CD14-positive monocyte (primary cell): ENCODE measurements around the gene FBXL12. TPM values are rescaled to one million over a fixed set of nuclear protein-coding genes. Genes with fewer than 3 reads are reported as not detected.

Experiments
- DNase-seq, 3 donors: peaks; one replicate each; pipeline ENCODE4 v3.0.0-alpha.2; 2011 to 2022
- H2AFZ ChIP-seq: 2 replicates; pipeline ENCODE4 v1.6.0; 2012; ENCODE audit warnings: mild to moderate bottlenecking, low read depth, low read length, inconsistent platforms; ENCODE audit not compliant: insufficient read depth, poor library complexity, severe bottlenecking
- H3K27ac ChIP-seq, 2 donors: 1 replicate in 1 of 2; 2 replicates in 1 of 2; pipeline ENCODE4 v1.5.1; 2012 to 2013; ENCODE audit warnings: low read length in 2 of 2, control low read depth in 1 of 2, inconsistent platforms in 1 of 2, low read depth in 1 of 2, mild to moderate bottlenecking in 1 of 2
- H3K27me3 ChIP-seq, 2 donors: one replicate each; pipeline versions ENCODE4 v1.6.0 to v1.6.1; 2011 to 2013; ENCODE audit warnings: low read length in 2 of 2; ENCODE audit not compliant: control insufficient read depth in 2 of 2, insufficient read depth in 2 of 2
- H3K36me3 ChIP-seq, 2 donors: replicated peaks in 1 of 2; 1 replicate in 1 of 2; 2 replicates in 1 of 2; pipeline versions ENCODE4 v1.5.1 to v1.6.1; 2012 to 2013; ENCODE audit warnings: low read length in 2 of 2, control low read depth in 1 of 2, inconsistent platforms in 1 of 2, mild to moderate bottlenecking in 1 of 2; ENCODE audit not compliant: insufficient read depth in 2 of 2, control insufficient read depth in 1 of 2
- H3K4me1 ChIP-seq, 2 donors: 1 replicate in 1 of 2; 2 replicates in 1 of 2; pipeline versions ENCODE4 v1.5.1 to v1.6.1; 2012 to 2013; ENCODE audit warnings: low read length in 2 of 2, control low read depth in 1 of 2, inconsistent platforms in 1 of 2, mild to moderate bottlenecking in 1 of 2, moderate library complexity in 1 of 2; ENCODE audit not compliant: insufficient read depth in 2 of 2, control insufficient read depth in 1 of 2
- H3K4me2 ChIP-seq: replicated peaks from 2 replicates; pipeline ENCODE3; 2012; ENCODE audit warnings: low read length, moderate library complexity, mild to moderate bottlenecking; ENCODE audit not compliant: poor library complexity, severe bottlenecking; ENCODE audit errors: extremely low read depth
- H3K4me3 ChIP-seq, 3 experiments: fragments of 200-600 bp in 1 of 3; sonication (generic) in 1 of 3; replicated peaks in 1 of 3; 1 replicate in 2 of 3; 2 replicates in 1 of 3; pipeline ENCODE4 v1.5.1; 2011 to 2013; ENCODE audit warnings: low read length in 3 of 3, mild to moderate bottlenecking in 3 of 3, control low read depth in 2 of 3, low read depth in 2 of 3, inconsistent platforms in 1 of 3, moderate library complexity in 1 of 3
- H3K79me2 ChIP-seq: 2 replicates; pipeline ENCODE4 v1.6.0; 2012; ENCODE audit warnings: mild to moderate bottlenecking, control low read depth, inconsistent platforms, low read length, moderate library complexity; ENCODE audit not compliant: insufficient read depth
- H3K9ac ChIP-seq: 2 replicates; pipeline ENCODE4 v1.6.0; 2017; ENCODE audit warnings: low read length, mild to moderate bottlenecking; ENCODE audit not compliant: insufficient read depth, poor library complexity, severe bottlenecking
- H3K9me3 ChIP-seq, 2 donors: replicated peaks in 1 of 2; 1 replicate in 1 of 2; 2 replicates in 1 of 2; pipeline versions ENCODE4 v1.5.1 to v1.6.1; 2012 to 2013; ENCODE audit warnings: low read length in 2 of 2, control low read depth in 1 of 2; ENCODE audit not compliant: control insufficient read depth in 1 of 2, insufficient read depth in 1 of 2
- H4K20me1 ChIP-seq: 2 replicates; pipeline ENCODE4 v1.6.0; 2012; ENCODE audit warnings: mild to moderate bottlenecking, low read length, control low read depth, moderate library complexity; ENCODE audit not compliant: insufficient read depth
- H3K27ac Mint-ChIP-seq, 7 donors: one replicate each; pipeline ENCODE4 v1.8.0; 2020; ENCODE audit warnings: mild to moderate bottlenecking in 7 of 7, mixed read lengths in 7 of 7, moderate library complexity in 6 of 7, inconsistent platforms in 2 of 7
- H3K27me3 Mint-ChIP-seq, 3 donors: one replicate each; pipeline ENCODE4 v1.8.0; 2021 to 2022; ENCODE audit warnings: low read depth in 3 of 3, mild to moderate bottlenecking in 3 of 3, mixed read lengths in 3 of 3, moderate library complexity in 3 of 3, inconsistent platforms in 1 of 3
- H3K36me3 Mint-ChIP-seq, 2 donors: one replicate each; pipeline ENCODE4 v1.8.0; 2020; ENCODE audit warnings: mixed read lengths in 2 of 2, inconsistent platforms in 1 of 2, mild to moderate bottlenecking in 1 of 2
- H3K4me1 Mint-ChIP-seq: one replicate; pipeline ENCODE4 v1.8.0; 2020; ENCODE audit warnings: mild to moderate bottlenecking, mixed read lengths
- H3K4me3 Mint-ChIP-seq, 2 donors: one replicate each; pipeline ENCODE4 v1.8.0; 2020; ENCODE audit warnings: mild to moderate bottlenecking in 2 of 2, mixed read lengths in 2 of 2, moderate library complexity in 1 of 2
- H3K9me3 Mint-ChIP-seq, 7 donors: one replicate each; pipeline ENCODE4 v1.8.0; 2020 to 2022; ENCODE audit warnings: mixed read lengths in 7 of 7, mild to moderate bottlenecking in 6 of 7, moderate library complexity in 6 of 7, inconsistent platforms in 2 of 7
- CTCF ChIP-seq: fragments of 200-600 bp; IDR thresholded peaks from one replicate; pipeline ENCODE4 v1.8.0; 2022; ENCODE audit warnings: antibody characterized with exemption, mild to moderate bottlenecking
- WGBS: methylation state at CpG from one replicate; pipeline ENCODE4 v1.1.5; 2013; ENCODE audit warnings: missing lambda C conversion rate; ENCODE audit not compliant: insufficient coverage; 5-methylcytosine and 5-hydroxymethylcytosine counted together
- intact Hi-C, 2 donors: fragments of 100-400 bp; cut with micrococcal nuclease; formaldehyde crosslinking; loops; one replicate each; pipeline versions ENCODE4 v1.15.0 to v1.15.1; 2023
- polyA plus RNA-seq, 3 donors: library from polyadenylated mRNA; depleted of rRNA in 1 of 3; unstranded in 2 of 3; stranded (reverse) in 1 of 3; fragments of 300-500 nt in 2 of 3; fragments of >200 nt in 1 of 3; fragmentation: Illumina TruSeq in 2 of 3; gene quantifications; 1 replicate in 2 of 3; 2 replicates in 1 of 3; pipeline ENCODE4 v1.2.3, GENCODE V29; 2012 to 2021

The FBXL12 gene
- polyA plus RNA-seq, 3 donors: 6.6 to 49.8 (median 8.1) TPM

GRCh38 chr19:9842834-9843625 is 24.2 kb upstream of the FBXL12 start:
- H2AFZ ChIP-seq: no peak overlapping the region
- intact Hi-C loops: no loop called here
- H3K79me2 ChIP-seq: peaks cover 32% of the 10 kb centered on the region
- no peak overlapping the region for H3K4me2 ChIP-seq
- no peak overlapping the region for H3K4me3 ChIP-seq
- no peak overlapping the region for H3K9ac ChIP-seq
- peaks cover 93 to 100% of the 10 kb centered on the region in 2 donors for H3K36me3 ChIP-seq
- no peaks in the 10 kb centered on the region for H3K27me3 ChIP-seq
- no peaks in the 10 kb centered on the region for H3K4me1 Mint-ChIP-seq
- WGBS: 95% methylated on average over 6 of the region's 9 CpGs
- no peak overlapping the region for H3K27ac ChIP-seq
- peaks cover 25 to 30% of the 10 kb centered on the region in 2 donors for H3K9me3 ChIP-seq
- peaks cover 7% of the 10 kb centered on the region for H4K20me1 ChIP-seq
- H3K36me3 Mint-ChIP-seq: peaks cover 87 to 96% of the 10 kb centered on the region in 2 donors
- no peaks in the 10 kb centered on the region for H3K4me1 ChIP-seq
- no peak for TF ChIP-seq CTCF
- peaks cover 0 to 3% (median 0%) of the 10 kb centered on the region in 3 donors for H3K27me3 Mint-ChIP-seq
- DNase-seq: no peak
- H3K9me3 Mint-ChIP-seq: peaks cover 21 to 28% (median 23%) of the 10 kb centered on the region in 7 donors
- no peak overlapping the region for H3K4me3 Mint-ChIP-seq
- no peak overlapping the region for H3K27ac Mint-ChIP-seq

GRCh38 chr19:9839415-9839814 is 20.5 kb upstream of the FBXL12 start:
- H3K4me2 ChIP-seq: no peak overlapping the region
- peaks cover 64 to 66% of the 10 kb centered on the region in 2 donors for H3K36me3 ChIP-seq
- no peak for TF ChIP-seq CTCF
- H3K79me2 ChIP-seq: peaks cover 46% of the 10 kb centered on the region
- peaks cover 1% of the 10 kb centered on the region for H4K20me1 ChIP-seq
- peaks cover 58 to 68% of the 10 kb centered on the region in 2 donors for H3K36me3 Mint-ChIP-seq
- H3K27me3 ChIP-seq: no peaks in the 10 kb centered on the region
- H3K9me3 Mint-ChIP-seq: peaks cover 21 to 28% (median 23%) of the 10 kb centered on the region in 7 donors
- H3K27ac Mint-ChIP-seq: no peak overlapping the region
- H3K4me3 Mint-ChIP-seq: no peak overlapping the region
- intact Hi-C loops: no loop called here
- H3K4me3 ChIP-seq: no peak overlapping the region
- 100% methylated on average over 1 of the region's 1 CpG for WGBS
- no peak overlapping the region for H2AFZ ChIP-seq
- no peak overlapping the region for H3K27ac ChIP-seq
- H3K9ac ChIP-seq: no peak overlapping the region
- no peak for DNase-seq
- peaks cover 11 to 14% of the 10 kb centered on the region in 2 donors for H3K4me1 ChIP-seq
- H3K27me3 Mint-ChIP-seq: peaks cover 0 to 3% (median 0%) of the 10 kb centered on the region in 3 donors
- H3K9me3 ChIP-seq: peaks cover 25 to 30% of the 10 kb centered on the region in 2 donors
- peaks cover 12% of the 10 kb centered on the region for H3K4me1 Mint-ChIP-seq
